ENCODE measurements around the gene CTNNA3.

The CTNNA3 gene

DNA sequence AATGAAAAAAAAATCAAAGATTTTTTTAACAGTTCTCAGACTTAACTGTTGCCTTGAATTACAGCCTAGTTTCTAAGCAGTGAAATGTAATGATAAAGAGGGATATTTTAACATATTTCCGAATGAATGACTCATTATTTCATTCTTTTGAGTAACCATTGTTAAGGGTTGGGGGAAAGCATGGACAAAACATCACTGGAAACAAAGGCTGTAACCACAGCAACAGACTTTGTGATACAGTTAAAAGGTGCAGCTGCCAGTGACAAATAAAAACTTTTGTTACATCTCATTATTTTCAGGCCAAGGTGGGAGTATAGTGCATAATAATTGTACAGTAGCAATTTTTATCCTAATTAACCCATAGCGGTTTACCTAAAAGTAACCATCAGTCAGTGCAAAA lies 597.5 kb downstream of the CTNNA3 start:
- DNase-seq, result no peak

DNA sequence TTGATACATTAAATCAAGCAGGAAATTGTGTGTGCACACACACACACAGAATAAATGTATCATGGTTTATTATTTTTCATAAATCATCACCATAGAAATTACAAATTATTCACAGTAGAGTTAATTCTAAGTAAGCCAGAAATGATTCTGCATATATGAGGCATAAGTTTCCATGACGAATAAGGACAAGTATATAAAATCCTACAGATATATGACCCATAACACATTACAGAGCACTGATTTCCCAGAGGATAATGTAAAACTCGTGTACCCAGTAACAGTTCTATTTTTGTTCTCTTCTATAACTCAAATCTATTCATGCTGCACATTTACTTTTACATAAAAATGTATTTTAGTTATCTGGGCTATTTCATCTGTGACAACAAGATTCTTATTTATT lies 600.5 kb downstream of the CTNNA3 start:
- no peak for DNase-seq

DNA sequence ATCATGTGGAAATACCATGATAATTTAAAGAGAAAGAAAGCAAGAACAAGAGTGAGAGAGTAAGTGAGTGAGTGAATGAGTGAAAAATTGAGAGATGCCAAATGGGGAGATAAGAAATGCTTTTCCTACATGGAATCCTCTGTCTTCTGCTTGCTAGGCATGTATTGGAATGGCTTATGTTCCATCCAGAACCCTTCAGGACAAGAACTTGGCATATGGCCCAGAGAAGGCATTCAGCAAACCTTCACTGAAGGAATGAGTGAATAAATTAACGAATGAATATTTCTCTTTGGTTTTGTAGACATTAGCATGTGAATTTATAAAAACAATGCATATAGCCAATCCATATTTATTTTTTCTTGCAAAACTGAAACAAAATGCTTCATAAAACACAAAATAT lies 608.0 kb downstream of the CTNNA3 start:
- DNase-seq, result no peak

GRCh38 chr10:67087135-67087425 lies 608.9 kb downstream of the CTNNA3 start:
- no peak for DNase-seq

GRCh38 chr10:67086327-67087134 lies 609.5 kb downstream of the CTNNA3 start:
- DNase-seq, result no peak

DNA sequence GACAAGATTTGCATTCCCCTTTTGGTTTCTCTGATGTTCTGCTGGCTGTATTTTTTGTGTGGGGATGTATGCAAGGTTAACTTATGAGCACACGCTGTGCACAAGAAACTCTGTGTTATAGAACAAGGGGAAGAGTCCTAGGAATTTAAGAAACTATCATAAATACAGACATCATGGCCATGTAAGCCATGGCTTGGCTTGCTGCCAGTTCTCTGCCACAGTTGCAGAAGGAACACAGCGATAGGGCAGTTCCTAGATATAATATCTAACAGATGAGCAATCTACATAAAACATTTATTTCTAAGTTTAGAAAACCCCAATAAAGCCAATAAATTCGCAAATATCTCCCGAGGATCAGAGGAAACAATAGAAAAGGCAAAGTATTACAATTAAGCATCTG lies 616.9 kb downstream of the CTNNA3 start:
- no peak for DNase-seq

GRCh38 chr10:67077376-67077775 lies 618.6 kb downstream of the CTNNA3 start:
- no peak for DNase-seq

- no peak for DNase-seq
Measured at GRCh38 chr10:67076144-67076543, 619.9 kb downstream of the CTNNA3 start.

DNA sequence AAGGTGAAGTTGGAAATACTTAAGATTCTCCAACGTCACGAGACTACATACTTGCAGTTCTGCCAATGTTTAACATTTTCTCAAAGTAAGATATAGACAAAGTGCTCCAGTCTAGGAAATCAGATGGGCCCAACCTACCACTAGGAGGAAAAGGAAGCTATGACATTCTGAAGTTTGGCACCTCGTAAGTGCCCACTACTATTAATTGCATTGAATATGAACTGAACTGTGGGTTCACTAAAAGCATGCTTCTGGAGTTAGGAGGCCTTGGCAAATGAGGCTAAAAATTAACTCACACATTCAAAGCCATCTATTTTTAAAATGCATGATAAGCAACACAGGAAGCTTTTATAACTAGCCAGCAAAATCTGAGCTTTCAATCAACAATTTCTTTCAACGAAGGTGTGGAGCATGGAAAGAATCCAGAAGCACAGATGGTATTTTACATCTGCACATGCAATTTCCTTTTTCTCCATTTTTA lies 620.5 kb downstream of the CTNNA3 start:
- no peak for DNase-seq

DNA sequence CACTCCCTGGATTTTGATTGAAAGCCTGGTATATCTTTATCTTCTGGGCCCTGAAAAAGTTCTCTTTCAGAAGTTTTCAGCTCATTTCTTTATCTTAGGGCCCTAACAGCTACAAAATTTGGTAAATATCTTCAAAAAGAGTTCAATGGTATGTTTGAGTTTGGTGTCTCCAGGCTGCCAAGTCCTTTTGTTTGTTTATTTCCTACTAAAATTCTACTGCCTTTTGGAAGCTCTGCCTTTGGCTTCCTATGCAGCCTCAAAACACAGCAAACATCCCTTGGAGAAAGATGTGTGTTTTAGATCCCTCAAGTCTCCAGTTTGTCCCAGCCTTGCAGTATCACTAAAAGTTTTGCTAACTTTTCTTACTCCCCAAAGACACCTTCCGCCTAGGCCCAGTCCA lies 623.3 kb downstream of the CTNNA3 start:
- no peak for DNase-seq

- DNase-seq, result no peak
Measured at GRCh38 chr10:67050415-67050814, 645.6 kb downstream of the CTNNA3 start.

DNA sequence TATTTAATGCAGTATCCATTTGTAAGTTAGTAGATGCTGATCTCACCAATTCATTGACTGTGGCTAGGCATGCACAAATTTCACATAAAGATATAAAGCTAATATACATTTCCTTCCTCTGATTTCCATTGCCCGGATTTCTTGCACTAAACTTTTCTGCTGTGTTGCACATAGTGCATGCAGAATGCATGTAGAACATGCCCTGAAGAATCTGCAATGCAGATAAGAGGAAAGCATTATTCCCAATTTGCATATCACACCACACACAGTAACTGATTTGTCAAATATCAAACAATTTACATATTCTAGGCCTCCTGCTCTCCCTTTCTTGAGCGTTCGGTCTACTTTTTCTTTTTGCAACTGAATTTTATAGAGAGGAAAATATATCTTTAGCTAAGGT lies 646.0 kb downstream of the CTNNA3 start:
- DNase-seq, result no peak

DNA sequence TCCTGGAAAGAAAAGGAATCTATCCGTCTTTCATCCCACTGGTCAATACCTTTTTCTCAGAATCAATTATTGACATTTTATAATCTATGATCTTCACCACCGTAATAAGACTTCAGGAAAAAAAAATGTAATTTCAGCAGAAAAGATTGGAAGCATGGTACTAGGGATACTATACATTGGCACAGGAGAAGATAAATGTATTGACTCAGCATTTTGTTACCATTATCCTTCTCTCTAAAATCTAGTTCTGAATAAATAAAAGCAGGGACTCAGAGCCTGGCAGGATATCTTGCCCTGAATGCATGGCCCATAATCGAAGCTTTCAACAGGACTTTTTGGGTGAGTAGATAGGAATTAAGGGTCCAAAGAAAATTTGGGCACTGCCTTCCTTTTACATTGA lies 649.5 kb downstream of the CTNNA3 start:
- no peak for DNase-seq

DNA sequence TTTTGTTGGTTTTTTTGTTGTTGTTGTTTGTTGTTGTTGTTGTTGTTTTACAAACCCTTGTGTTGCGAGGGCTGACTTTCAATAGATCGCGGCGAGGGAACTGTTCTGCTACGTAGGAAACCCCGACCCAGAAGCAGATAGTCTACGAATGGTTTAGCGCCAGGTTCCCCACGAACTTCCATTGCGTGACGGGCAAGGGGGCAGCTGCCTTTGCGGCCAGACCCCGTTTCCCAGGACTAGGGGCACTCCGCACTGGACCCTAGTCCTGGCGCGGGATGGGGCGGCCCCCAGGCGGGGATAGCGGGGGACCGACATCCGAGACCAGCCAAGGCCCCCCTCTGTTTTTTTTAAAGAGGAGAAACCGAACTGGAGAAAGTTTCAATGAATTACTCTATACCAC lies 650.6 kb downstream of the CTNNA3 start:
- no peak for DNase-seq

- no peak for DNase-seq
Measured at GRCh38 chr10:67043041-67043440, 653.0 kb downstream of the CTNNA3 start.

- peak; percentile 2 to 21 for DNase-seq
Measured at GRCh38 chr10:67036808-67037207, 659.2 kb downstream of the CTNNA3 start.

- no peak for DNase-seq
Measured at GRCh38 chr10:67033878-67034277, 662.1 kb downstream of the CTNNA3 start.

DNA sequence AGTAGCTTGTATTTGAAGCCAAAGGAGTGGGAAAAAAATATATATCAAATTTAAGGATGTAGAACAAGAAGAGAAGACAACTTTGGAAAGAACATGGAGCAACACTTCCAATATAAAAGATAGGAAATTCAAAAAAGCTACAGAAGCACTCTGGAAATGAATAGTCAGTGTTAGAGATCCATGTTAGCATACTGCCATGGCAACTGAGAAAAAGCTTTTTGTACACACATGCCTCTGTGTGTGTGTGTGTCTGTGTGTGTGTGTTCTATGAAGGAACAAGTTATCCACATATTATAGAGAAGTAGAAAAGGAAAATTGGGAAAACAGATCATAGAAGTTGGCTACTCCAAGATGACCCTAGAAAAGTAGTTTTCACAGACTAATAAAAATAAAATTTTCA lies 673.9 kb downstream of the CTNNA3 start:
- DNase-seq, result no peak

- no peak for DNase-seq
Measured at GRCh38 chr10:67017218-67017617, 678.8 kb downstream of the CTNNA3 start.

- DNase-seq, result no peak
Measured at GRCh38 chr10:67015225-67015624, 680.8 kb downstream of the CTNNA3 start.

DNA sequence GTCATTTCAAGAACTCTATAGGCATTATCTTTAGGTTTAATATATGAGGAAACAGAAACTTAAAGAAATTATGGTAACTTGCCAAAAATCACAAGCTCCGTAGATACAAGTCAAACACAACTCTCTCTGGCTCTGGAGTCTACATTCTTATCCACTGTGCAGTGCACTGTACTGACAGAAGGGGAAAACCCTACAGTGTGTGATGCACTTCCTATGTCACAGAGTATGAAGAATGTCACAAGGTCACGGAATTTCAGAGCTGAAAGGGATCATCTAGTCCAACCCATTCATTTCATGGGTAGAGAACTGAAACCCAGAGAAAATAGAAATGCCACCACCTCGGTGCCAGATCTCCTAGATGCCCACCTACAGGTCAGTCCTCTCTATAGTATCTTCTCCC lies 684.0 kb downstream of the CTNNA3 start:
- DNase-seq, result no peak

GRCh38 chr10:67011480-67011879 lies 684.5 kb downstream of the CTNNA3 start:
- no peak for DNase-seq

DNA sequence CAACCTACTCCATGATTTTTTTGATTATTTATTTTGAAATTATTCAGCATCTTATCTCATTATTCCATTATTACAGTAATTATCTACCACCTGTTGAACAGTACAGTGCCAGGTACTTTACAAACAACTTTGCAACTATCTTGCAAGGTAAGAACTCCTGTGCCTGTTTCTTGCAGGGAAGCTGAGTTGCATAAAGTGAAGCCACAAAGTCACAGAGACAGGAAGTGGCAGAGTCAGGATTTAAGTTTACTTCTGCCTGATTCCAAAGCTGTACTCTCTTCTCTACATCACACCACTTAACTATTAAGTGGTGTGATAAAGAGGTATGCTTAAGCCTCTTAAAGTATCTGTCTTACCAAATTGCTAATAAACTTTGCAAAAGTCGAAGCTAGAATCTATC lies 690.0 kb downstream of the CTNNA3 start:
- DNase-seq, result no peak

DNA sequence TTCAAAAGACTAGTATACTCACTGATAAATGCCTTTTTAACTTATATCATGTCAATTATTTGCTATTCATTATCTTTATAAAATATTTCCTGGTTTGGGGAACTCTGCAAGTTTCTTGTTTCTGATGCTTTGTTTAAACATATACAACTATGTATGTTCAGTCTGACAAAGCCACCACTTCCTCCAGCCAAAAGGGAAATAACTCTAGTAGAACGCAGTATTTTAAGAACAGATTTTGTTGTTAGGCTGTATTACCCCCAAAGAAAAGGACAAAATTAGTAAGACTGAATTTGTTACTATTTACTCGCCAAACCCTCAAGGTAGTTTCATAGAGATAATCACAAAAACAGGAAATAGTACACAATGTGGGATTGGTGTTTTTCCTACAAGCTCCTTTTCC lies 691.3 kb downstream of the CTNNA3 start:
- no peak for DNase-seq
